DND-41 (cell line): Measurements from ENCODE around the gene NAMPT.

Experiments
- CTCF ChIP-seq: IDR thresholded peaks from 2 replicates; pipeline ENCODE4 v1.5.1; 2012; ENCODE audit warnings: borderline replicate concordance, low read length, moderate library complexity, mild to moderate bottlenecking; ENCODE audit not compliant: poor library complexity, severe bottlenecking; ENCODE audit errors: extremely low read depth
- EZH2 ChIP-seq: IDR thresholded peaks from 3 replicates; pipeline ENCODE4 v1.6.1; 2012; ENCODE audit warnings: borderline replicate concordance, low read depth, mild to moderate bottlenecking, moderate library complexity, low read length, inconsistent platforms; ENCODE audit not compliant: severe bottlenecking

DNA sequence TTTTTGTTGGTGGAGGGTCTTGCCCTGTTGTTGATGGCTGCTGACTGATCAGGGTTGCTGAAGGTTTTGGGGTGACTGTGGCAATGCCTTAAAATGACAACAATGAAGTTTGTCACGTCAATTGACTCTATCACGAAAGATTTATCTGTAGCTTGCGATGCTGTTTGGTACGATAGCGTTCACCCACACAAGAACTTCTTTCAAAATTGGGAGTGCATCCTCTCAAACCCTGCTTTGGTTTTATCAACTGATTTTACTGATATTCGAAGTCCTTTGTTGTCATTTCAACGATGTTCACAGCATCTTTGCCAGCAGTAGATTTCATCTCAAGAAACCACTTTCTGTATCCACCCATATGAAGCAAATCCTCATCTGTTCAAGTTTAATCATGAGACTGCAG, 26.0 kb downstream of the NAMPT start:
- TF ChIP-seq CTCF = no peak
- TF ChIP-seq EZH2 = no peak
